HepG2 (cell line): ENCODE results near the gene IMP3. TPM values are rescaled to one million over a fixed set of nuclear protein-coding genes. Genes with fewer than 3 reads are reported as not detected.
A peak's percentile ranks its signal among the peaks of the same experiment; 100 is the strongest.

Experiments
- EZH2 ChIP-seq: conservative IDR thresholded peaks from 2 replicates; pipeline ENCODE4 v1.6.1; 2012; ENCODE audit warnings: mild to moderate bottlenecking, low read depth, low read length, moderate library complexity
- FOXA3 ChIP-seq: IDR thresholded peaks from 2 replicates; pipeline ENCODE4 v1.6.1; 2016; ENCODE audit warnings: missing genetic modification reagents, missing compliant biosample characterization
- FOXJ3 ChIP-seq: sonication (generic); formaldehyde crosslinking; IDR thresholded peaks from 2 replicates; pipeline ENCODE4 v1.4.0; 2020; ENCODE audit warnings: missing genetic modification reagents, mild to moderate bottlenecking, borderline replicate concordance
- HDAC1 ChIP-seq: sonication (generic); formaldehyde crosslinking; IDR thresholded peaks from 2 replicates; pipeline ENCODE4 v1.5.1; 2020; ENCODE audit warnings: mild to moderate bottlenecking, missing genetic modification reagents
- HNRNPH1 ChIP-seq: fragments of 200-400 bp; formaldehyde crosslinking; optimal IDR thresholded peaks from 2 replicates; pipeline ENCODE3; 2017; ENCODE audit warnings: mild to moderate bottlenecking, low read depth, low read length
- JUNB ChIP-seq: sonication (generic); formaldehyde crosslinking; IDR thresholded peaks from 2 replicates; pipeline ENCODE4 v1.8.0; 2022; ENCODE audit warnings: missing genetic modification reagents, mild to moderate bottlenecking, borderline replicate concordance
- MED1 ChIP-seq: sonication (generic); formaldehyde crosslinking; IDR thresholded peaks from 2 replicates; pipeline ENCODE4 v1.4.0; 2020; ENCODE audit warnings: missing genetic modification reagents
- MIXL1 ChIP-seq: IDR thresholded peaks from 2 replicates; pipeline ENCODE4 v1.6.1; 2016
- MTA1 ChIP-seq: sonication (generic); formaldehyde crosslinking; IDR thresholded peaks from 2 replicates; pipeline ENCODE4 v1.4.0; 2020; ENCODE audit warnings: missing genetic modification reagents, mild to moderate bottlenecking, borderline replicate concordance
- SP1 ChIP-seq, 2 experiments: fragments of 450-650 bp in 1 of 2; sonication (generic) in 1 of 2; formaldehyde crosslinking in 1 of 2; IDR thresholded peaks; 2 replicates each; pipeline versions ENCODE4 v1.4.0 to v1.6.1; 2016 to 2020; ENCODE audit warnings: missing genetic modification reagents in 1 of 2
- SP2 ChIP-seq: sonication (generic); formaldehyde crosslinking; IDR thresholded peaks from 2 replicates; pipeline ENCODE4 v1.5.1; 2020; ENCODE audit warnings: mild to moderate bottlenecking, missing genetic modification reagents
- TBX2 ChIP-seq: sonication (generic); formaldehyde crosslinking; IDR thresholded peaks from 2 replicates; pipeline ENCODE4 v1.5.0; 2020; ENCODE audit warnings: missing genetic modification reagents, mild to moderate bottlenecking, borderline replicate concordance
- ZIK1 ChIP-seq: sonication (generic); formaldehyde crosslinking; IDR thresholded peaks from 2 replicates; pipeline ENCODE4 v1.5.0; 2020; ENCODE audit warnings: mild to moderate bottlenecking, low read depth, missing genetic modification reagents, borderline replicate concordance
- ZNF292 ChIP-seq: sonication (generic); formaldehyde crosslinking; IDR thresholded peaks from 2 replicates; pipeline ENCODE4 v1.8.1; 2022; ENCODE audit warnings: mild to moderate bottlenecking, low read depth, missing genetic modification reagents, borderline replicate concordance
- ZNF331 ChIP-seq: sonication (generic); formaldehyde crosslinking; IDR thresholded peaks from 2 replicates; pipeline ENCODE4 v1.4.0; 2020; ENCODE audit warnings: missing genetic modification reagents
- ZNF616 ChIP-seq: sonication (generic); formaldehyde crosslinking; IDR thresholded peaks from 2 replicates; pipeline ENCODE4 v1.5.0; 2020; ENCODE audit warnings: low read depth, mild to moderate bottlenecking, missing genetic modification reagents
- polyA plus RNA-seq, 8 experiments: library from polyadenylated mRNA; depleted of rRNA in 3 of 8; stranded (reverse) in 7 of 8; unstranded in 1 of 8; fragments of >200 nt; fragmentation: Illumina TruSeq in 4 of 8; extraction: Trizol in 4 of 8; gene quantifications; 2 replicates each; pipeline versions ENCODE4 v1.2.1 to v1.2.3, GENCODE V29; 2011 to 2016; ENCODE audit warnings: low read depth in 4 of 8, missing spikeins in 1 of 8, mixed read lengths in 1 of 8; ENCODE audit not compliant: insufficient read depth in 1 of 8
- total RNA-seq, 5 experiments: library from RNA; depleted of rRNA; stranded (reverse); fragments of >200 nt; fragmentation: Illumina TruSeq; extraction: Trizol; gene quantifications; 2 replicates each; pipeline ENCODE4 v1.2.3, GENCODE V29; 2016; ENCODE audit warnings: low read depth in 1 of 5
- TF ChIP-seq, protein P1 (sequence below): sonication (generic); formaldehyde crosslinking; IDR thresholded peaks from 2 replicates; pipeline ENCODE4 v1.4.0; 2020; ENCODE audit warnings: missing genetic modification reagents, borderline replicate concordance
- TF ChIP-seq, protein P2 (sequence below): sonication (generic); formaldehyde crosslinking; conservative IDR thresholded peaks from 2 replicates; pipeline ENCODE4 v1.4.0; 2020; ENCODE audit warnings: missing genetic modification reagents
- TF ChIP-seq, protein P3 (sequence below): sonication (generic); formaldehyde crosslinking; IDR thresholded peaks from 2 replicates; pipeline ENCODE4 v1.5.0; 2020; ENCODE audit warnings: mild to moderate bottlenecking, missing genetic modification reagents

Gene IMP3
- total and polyA plus RNA-seq, 2 of the 13 experiments (the other 11 are each of a cell fraction or from before 2014, with no cell fraction given) = 38.3 to 143 TPM

DNA sequence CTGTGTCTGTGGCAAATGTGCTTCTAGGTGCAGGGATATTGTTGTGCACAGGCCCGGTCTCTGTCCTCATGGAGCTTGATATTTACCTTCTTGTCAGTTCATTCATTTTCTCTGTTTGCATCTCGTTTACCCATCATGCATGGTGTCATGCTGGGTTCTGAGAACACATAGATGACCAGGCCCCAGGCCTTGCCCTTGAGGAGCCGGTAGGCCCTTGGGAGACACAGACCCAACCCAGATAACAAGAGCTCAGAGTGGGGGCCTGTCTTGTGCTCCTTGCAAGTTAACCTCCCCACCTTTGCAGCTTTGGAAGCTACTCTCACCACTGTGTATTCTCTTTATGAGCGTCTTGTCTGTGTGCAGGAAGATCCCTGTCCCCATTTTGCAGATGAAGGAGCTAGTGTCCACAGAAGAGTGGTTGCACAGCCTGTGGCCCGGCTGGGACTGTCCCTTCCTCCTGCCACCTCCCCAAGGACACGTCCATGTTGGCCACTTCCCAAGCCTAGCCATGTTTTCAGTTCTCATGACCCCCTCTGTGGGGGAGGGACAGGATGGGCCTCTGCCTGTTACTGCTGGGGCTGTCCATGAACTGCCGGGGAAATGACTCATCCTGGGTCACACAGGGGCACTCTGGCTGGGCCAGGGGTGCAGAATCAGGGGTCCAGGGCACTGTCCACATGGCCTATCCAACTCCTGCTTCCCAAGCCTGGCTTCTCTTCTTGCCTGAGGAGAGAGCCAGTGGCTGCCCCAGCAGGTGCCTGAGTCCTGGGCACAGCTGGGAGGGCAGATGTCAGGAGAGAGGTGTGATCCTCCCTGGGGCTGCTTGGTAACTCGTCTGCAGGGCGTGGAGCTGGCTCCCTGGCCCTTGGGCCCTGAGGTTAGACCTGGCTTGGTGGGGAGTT is 11.1 kb upstream of the IMP3 start (continued):
- TF ChIP-seq, protein P1, sequence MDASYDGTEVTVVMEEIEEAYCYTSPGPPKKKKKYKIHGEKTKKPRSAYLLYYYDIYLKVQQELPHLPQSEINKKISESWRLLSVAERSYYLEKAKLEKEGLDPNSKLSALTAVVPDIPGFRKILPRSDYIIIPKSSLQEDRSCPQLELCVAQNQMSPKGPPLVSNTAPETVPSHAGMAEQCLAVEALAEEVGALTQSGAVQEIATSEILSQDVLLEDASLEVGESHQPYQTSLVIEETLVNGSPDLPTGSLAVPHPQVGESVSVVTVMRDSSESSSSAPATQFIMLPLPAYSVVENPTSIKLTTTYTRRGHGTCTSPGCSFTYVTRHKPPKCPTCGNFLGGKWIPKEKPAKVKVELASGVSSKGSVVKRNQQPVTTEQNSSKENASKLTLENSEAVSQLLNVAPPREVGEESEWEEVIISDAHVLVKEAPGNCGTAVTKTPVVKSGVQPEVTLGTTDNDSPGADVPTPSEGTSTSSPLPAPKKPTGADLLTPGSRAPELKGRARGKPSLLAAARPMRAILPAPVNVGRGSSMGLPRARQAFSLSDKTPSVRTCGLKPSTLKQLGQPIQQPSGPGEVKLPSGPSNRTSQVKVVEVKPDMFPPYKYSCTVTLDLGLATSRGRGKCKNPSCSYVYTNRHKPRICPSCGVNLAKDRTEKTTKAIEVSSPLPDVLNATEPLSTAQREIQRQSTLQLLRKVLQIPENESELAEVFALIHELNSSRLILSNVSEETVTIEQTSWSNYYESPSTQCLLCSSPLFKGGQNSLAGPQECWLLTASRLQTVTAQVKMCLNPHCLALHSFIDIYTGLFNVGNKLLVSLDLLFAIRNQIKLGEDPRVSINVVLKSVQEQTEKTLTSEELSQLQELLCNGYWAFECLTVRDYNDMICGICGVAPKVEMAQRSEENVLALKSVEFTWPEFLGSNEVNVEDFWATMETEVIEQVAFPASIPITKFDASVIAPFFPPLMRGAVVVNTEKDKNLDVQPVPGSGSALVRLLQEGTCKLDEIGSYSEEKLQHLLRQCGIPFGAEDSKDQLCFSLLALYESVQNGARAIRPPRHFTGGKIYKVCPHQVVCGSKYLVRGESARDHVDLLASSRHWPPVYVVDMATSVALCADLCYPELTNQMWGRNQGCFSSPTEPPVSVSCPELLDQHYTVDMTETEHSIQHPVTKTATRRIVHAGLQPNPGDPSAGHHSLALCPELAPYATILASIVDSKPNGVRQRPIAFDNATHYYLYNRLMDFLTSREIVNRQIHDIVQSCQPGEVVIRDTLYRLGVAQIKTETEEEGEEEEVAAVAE (CRISPR knock-in tag) = peak; percentile 30; the same call in 1 of the 2 replicates
- TF ChIP-seq MED1 = peak; percentile 91
- TF ChIP-seq ZNF616 = 0 out of 2 replicates have a peak, but pooled peaks have one; percentile 27
- TF ChIP-seq SP1 (IDR thresholded peaks at IDR 0.05) = no peak
- peak; percentile 18; the same call in 1 of the 2 replicates for TF ChIP-seq SP1 (CRISPR knock-in tag; IDR thresholded peaks at IDR 0.05)
- no peak for TF ChIP-seq ZNF331 (CRISPR knock-in tag)
- TF ChIP-seq HDAC1 = peak; percentile 85
- TF ChIP-seq MTA1 (CRISPR knock-in tag) = 0 out of 2 replicates have a peak, but pooled peaks have one; percentile 35
- TF ChIP-seq EZH2 = no peak
- TF ChIP-seq FOXJ3 (CRISPR knock-in tag) = 0 out of 2 replicates have a peak, but pooled peaks have one; percentile 31
- TF ChIP-seq, protein P2, sequence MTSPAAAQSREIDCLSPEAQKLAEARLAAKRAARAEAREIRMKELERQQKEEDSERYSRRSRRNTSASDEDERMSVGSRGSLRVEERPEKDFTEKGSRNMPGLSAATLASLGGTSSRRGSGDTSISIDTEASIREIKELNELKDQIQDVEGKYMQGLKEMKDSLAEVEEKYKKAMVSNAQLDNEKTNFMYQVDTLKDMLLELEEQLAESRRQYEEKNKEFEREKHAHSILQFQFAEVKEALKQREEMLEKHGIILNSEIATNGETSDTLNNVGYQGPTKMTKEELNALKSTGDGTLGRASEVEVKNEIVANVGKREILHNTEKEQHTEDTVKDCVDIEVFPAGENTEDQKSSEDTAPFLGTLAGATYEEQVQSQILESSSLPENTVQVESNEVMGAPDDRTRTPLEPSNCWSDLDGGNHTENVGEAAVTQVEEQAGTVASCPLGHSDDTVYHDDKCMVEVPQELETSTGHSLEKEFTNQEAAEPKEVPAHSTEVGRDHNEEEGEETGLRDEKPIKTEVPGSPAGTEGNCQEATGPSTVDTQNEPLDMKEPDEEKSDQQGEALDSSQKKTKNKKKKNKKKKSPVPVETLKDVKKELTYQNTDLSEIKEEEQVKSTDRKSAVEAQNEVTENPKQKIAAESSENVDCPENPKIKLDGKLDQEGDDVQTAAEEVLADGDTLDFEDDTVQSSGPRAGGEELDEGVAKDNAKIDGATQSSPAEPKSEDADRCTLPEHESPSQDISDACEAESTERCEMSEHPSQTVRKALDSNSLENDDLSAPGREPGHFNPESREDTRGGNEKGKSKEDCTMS (CRISPR knock-in tag) = no peak
- TF ChIP-seq SP2 (CRISPR knock-in tag) = no peak
- no peak for TF ChIP-seq HNRNPH1
- TF ChIP-seq TBX2 (CRISPR knock-in tag) = peak; percentile 65; the same call in 1 of the 2 replicates
- peak; percentile 67 for TF ChIP-seq FOXA3 (CRISPR knock-in tag)
- 0 out of 2 replicates have a peak, but pooled peaks have one; percentile 51 for TF ChIP-seq ZIK1 (CRISPR knock-in tag)
- peak; percentile 89 for TF ChIP-seq JUNB (CRISPR knock-in tag)
- TF ChIP-seq MIXL1 (CRISPR knock-in tag) = 0 out of 2 replicates have a peak, but pooled peaks have one; percentile 39
- TF ChIP-seq, protein P3, sequence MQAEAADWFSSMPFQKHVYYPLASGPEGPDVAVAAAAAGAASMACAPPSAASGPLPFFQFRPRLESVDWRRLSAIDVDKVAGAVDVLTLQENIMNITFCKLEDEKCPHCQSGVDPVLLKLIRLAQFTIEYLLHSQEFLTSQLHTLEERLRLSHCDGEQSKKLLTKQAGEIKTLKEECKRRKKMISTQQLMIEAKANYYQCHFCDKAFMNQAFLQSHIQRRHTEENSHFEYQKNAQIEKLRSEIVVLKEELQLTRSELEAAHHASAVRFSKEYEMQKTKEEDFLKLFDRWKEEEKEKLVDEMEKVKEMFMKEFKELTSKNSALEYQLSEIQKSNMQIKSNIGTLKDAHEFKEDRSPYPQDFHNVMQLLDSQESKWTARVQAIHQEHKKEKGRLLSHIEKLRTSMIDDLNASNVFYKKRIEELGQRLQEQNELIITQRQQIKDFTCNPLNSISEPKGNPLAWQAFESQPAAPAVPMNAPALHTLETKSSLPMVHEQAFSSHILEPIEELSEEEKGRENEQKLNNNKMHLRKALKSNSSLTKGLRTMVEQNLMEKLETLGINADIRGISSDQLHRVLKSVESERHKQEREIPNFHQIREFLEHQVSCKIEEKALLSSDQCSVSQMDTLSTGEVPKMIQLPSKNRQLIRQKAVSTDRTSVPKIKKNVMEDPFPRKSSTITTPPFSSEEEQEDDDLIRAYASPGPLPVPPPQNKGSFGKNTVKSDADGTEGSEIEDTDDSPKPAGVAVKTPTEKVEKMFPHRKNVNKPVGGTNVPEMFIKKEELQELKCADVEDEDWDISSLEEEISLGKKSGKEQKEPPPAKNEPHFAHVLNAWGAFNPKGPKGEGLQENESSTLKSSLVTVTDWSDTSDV = no peak
- TF ChIP-seq ZNF292 (CRISPR knock-in tag) = peak; percentile 79; the same call in 1 of the 2 replicates
